Duodenal mucosa (tissue), 2 donors: ENCODE measurements around the gene SARS2.
A peak's percentile ranks its signal among the peaks of the same experiment; 100 is the strongest.

Source experiments
- H3K27ac ChIP-seq: one replicate; pipeline ENCODE4 v1.7.0; 2013; ENCODE audit warnings: low read depth, low read length
- H3K27me3 ChIP-seq, 2 donors: one replicate each; pipeline ENCODE4 v1.7.0; 2013; ENCODE audit warnings: low read length in 2 of 2, control low read depth in 1 of 2; ENCODE audit not compliant: insufficient read depth in 2 of 2, control insufficient read depth in 1 of 2
- H3K36me3 ChIP-seq, 2 donors: one replicate each; pipeline ENCODE4 v1.7.0; 2013; ENCODE audit warnings: low read length in 2 of 2, control low read depth in 1 of 2; ENCODE audit not compliant: insufficient read depth in 2 of 2, control insufficient read depth in 1 of 2
- H3K4me1 ChIP-seq, 2 donors: one replicate each; pipeline ENCODE4 v1.7.0; 2013; ENCODE audit warnings: low read length in 2 of 2, control low read depth in 1 of 2; ENCODE audit not compliant: insufficient read depth in 2 of 2, control insufficient read depth in 1 of 2
- H3K4me3 ChIP-seq, 2 donors: one replicate each; pipeline ENCODE4 v1.7.0; 2013; ENCODE audit warnings: low read length in 2 of 2, low read depth in 1 of 2
- H3K9ac ChIP-seq, 2 donors: one replicate each; pipeline ENCODE4 v1.7.0; 2013; ENCODE audit warnings: low read length in 2 of 2, low read depth in 1 of 2
- H3K9me3 ChIP-seq, 2 donors: one replicate each; pipeline ENCODE4 v1.7.0; 2013; ENCODE audit warnings: low read length in 2 of 2, control low read depth in 1 of 2; ENCODE audit not compliant: control insufficient read depth in 1 of 2

SARS2 gene

DNA sequence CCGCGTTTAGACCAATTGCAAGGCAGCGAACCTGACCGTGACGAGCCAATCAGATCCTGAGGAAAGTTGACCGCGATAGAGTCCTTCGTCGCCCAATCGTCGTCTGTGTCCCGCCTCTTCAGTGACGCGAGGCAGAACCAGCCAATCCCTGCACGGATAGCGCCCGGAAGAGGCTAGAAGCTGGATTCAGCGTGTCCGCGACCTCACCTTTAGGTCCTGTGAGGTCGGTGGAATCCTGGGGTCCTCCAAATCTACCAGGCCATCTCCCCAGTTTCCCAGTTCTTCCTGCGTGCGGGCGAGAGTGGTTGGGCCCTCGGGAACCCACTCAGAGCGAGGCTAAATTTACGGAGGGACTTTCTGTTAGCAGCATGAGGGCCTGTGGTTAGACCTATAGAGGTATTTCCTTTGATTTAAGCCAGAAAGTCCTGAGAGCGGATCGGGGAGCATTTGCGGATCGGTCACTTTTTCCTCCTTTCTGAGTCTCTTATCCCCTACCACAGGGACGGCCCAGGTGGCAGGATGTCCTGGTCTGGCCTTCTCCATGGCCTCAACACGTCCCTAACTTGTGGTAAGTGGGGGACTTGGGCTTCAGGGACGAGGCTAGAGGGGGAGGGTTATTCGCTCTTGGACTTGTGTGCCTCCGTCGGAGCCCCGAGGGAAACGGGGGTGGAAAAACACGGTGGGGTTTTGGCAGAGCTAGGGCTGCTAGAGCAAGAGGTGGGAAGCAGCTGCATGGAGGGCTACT lies 385 bp upstream of the SARS2 start, which contains the start of gene MRPS12:
Gene MRPS12 (plus strand): TSS at position 169 of the 745 bp plus-strand sequence. CDS start 351 bp downstream, at position 520.
- Histone ChIP-seq H3K27me3 (no peaks in the 10 kb centered on the region), H3K9me3 (peaks cover 0 to 4% of the 10 kb centered on the region in 2 donors), H3K36me3 (peaks cover 6 to 19% of the 10 kb centered on the region in 2 donors), H3K27ac (peak within 1 kb of the TSS; percentile 92), H3K9ac (peak within 1 kb of the TSS; percentile 94), H3K4me1 (peaks cover 11 to 17% of the 10 kb centered on the region in 2 donors), H3K4me3 (peak within 1 kb of the TSS; percentile 95 to 99)

DNA sequence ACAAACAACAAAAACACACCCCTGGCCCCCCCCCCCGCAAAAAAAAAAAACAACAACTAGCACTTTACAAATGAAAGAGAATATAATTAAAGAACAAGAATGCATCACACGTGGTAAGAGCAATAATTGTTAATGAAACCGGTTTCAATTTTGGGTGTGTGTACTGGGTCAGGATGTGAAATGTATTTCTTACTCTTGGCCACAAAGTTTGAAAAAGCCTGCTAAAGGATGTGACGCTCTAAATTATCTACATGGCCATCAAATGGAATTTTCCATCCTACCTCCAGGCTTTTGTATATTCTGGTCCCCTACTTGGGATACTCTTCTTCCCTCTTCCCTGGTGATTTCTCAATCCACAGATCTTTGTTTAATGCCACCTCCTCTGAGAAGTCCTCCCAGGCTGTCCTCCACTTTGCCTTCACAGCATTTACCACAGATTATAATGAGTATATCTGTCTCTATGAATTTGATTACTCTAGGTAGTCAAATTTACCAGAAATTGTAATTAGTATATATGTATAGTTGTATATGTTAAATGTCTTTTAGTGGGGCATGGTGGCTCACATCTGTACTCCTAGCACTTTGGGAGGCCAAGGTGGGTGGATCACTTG lies 2.1 kb downstream of the SARS2 start:
- Histone ChIP-seq H3K4me3 (no peak overlapping the region), H3K9ac (no peak overlapping the region), H3K4me1 (peaks cover 11 to 17% of the 10 kb centered on the region in 2 donors), H3K9me3 (no peaks in the 10 kb centered on the region), H3K27ac (no peak overlapping the region), H3K36me3 (peaks cover 3 to 30% of the 10 kb centered on the region in 2 donors), H3K27me3 (no peaks in the 10 kb centered on the region)

DNA sequence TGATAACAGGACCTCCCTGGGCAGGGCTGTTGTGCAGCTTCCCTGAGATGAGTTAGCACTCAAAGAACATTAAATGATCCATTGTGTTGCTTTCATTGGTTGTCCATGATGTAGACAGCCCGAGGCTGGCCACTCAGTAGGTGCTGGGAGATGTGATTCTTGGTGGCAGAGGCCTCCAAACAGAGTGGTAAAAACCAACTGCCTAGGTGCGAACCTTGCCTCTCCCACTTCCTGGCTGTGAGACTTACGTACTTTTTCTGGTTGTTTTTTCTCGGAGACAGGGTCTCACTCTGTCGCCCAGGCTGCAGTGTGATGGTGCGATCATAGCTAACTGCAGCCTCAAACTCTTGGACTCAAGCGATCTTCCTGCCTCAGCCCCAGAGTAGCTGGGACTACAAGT lies 6.2 kb downstream of the SARS2 start:
- Histone ChIP-seq H3K9ac (no peak overlapping the region), H3K27ac (no peak overlapping the region)

DNA sequence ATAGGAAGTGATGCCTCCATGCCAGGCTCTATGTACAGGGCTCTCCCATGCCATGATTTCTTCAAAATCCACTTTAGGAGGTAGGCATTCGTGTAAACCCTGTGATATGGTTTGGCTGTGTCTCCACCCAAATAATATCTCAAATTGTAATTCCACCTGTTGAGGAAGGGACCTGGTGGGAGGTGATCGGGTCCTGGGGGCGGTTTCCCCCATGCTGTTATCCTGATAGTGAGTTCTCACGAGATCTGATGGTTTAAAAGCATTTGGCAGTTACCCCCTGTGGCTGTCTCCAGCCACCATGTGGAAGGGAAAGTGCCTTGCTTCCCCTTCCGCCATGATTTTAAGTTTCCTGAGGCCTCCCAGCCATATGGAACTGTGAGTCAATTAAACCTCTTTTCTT lies 8.1 kb downstream of the SARS2 start:
- Histone ChIP-seq H3K4me3 (no peak overlapping the region), H3K4me1 (peaks cover 7% of the 10 kb centered on the region in 2 donors), H3K9me3 (no peaks in the 10 kb centered on the region), H3K27me3 (no peaks in the 10 kb centered on the region), H3K9ac (no peak overlapping the region), H3K27ac (no peak overlapping the region), H3K36me3 (peaks cover 0 to 38% of the 10 kb centered on the region in 2 donors)

More for the DNA sequence above, 6.2 kb downstream of the SARS2 start:
- Histone ChIP-seq H3K27me3 (no peaks in the 10 kb centered on the region), H3K4me1 (peaks cover 0 to under 1% of the 10 kb centered on the region in 2 donors), H3K9me3 (no peaks in the 10 kb centered on the region), H3K4me3 (no peak overlapping the region), H3K36me3 (peaks cover 0 to 35% of the 10 kb centered on the region in 2 donors)

DNA sequence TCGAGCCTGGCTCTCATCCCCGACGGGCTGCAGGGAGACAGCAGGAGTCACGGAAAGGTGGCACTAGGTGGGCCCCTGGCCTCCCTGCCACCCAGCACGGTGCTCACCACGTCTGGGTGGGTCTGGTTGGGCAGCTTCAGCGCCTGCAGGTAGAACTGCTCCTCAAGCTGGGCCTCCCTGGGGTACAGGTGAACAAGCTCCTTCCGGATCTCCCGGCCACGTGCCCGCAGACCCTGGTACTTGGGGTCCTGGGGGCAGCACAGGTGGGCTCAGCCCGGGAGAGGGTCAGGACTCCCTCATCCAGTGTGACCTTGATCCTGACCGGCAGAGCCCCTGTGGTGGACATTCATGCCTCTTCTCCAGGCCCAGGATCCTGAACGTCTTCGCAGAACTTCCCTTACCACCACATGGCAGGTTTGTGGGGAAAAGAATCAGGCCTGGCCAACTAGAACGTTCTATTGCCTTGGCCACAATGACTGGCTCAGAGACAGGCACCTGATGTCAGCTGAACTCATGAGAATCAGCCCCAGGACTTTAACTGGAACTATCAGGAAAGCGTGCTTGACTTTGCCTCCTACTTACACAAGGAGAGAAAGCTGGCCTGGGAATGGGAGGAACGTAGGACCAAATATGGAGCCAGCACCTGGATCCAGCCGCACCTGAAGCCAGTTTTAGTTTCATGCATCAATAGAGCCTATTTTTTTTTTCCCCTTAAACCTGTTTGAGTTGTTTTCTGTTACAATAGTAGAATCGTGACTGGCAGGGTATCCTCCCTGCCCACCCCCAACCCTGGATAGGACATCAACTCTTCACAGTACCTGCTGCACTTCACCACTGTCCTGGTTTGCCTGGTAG lies 8.9 kb downstream of the SARS2 start:
- Histone ChIP-seq H3K27ac (no peak overlapping the region), H3K9ac (no peak overlapping the region), H3K4me1 (peaks cover 7% of the 10 kb centered on the region in 2 donors), H3K4me3 (no peak overlapping the region), H3K36me3 (peaks cover 0 to 38% of the 10 kb centered on the region in 2 donors), H3K27me3 (no peaks in the 10 kb centered on the region), H3K9me3 (no peaks in the 10 kb centered on the region)

- Histone ChIP-seq H3K27me3 (no peaks in the 10 kb centered on the region), H3K9ac (no peak overlapping the region), H3K4me1 (peaks cover 7% of the 10 kb centered on the region in 2 donors), H3K36me3 (peaks cover 0 to 34% of the 10 kb centered on the region in 2 donors), H3K27ac (no peak overlapping the region), H3K4me3 (no peak overlapping the region), H3K9me3 (no peaks in the 10 kb centered on the region)
Observed at GRCh38 chr19:38920602-38921419, 9.8 kb downstream of the SARS2 start.

DNA sequence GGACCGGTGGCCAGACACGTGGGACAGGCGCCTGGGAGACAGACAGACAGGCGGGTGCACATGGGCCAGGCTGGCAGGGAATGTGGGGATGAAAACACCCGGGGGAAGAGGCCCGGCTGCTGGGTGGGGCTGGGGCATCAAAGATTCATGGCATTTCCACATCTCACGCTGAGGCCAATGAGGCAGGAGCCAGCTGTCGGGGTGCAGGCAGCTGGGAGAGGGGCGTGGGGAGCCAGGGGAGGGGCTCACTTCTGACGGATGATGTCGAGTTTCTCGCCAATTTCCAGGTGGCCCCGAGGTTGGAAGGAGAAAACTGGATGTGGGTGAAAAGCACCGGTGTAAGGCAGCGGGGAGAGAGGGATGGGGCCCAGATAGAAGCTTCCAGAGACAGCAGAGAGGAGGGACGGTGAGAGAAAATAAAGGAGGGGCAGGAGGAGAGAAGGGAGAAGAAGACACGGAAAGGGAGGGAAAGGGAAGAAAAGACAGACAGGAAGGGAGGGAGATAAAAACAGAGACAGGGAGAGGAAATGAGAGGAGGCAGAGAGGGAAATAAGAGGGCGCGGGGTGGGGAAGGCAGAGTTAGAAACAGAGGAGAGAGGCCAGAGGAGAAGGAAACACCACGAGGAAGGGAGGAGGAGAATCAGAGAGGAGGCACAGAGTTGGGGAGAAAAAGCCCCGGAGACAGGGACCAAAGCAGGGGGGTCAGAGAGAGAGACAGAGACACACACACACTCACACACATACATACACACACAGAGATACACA lies 10.5 kb downstream of the SARS2 start:
- peaks cover 7% of the 10 kb centered on the region in 2 donors for H3K4me1 ChIP-seq
- no peak overlapping the region for H3K9ac ChIP-seq
- H3K9me3 ChIP-seq: no peaks in the 10 kb centered on the region
- no peak overlapping the region for H3K4me3 ChIP-seq
- no peaks in the 10 kb centered on the region for H3K27me3 ChIP-seq
- H3K27ac ChIP-seq: no peak overlapping the region
- peaks cover 0 to 29% of the 10 kb centered on the region in 2 donors for H3K36me3 ChIP-seq

GRCh38 chr19:38918526-38918925 lies 12.0 kb downstream of the SARS2 start:
- no peaks in the 10 kb centered on the region for H3K9me3 ChIP-seq
- H3K27me3 ChIP-seq: no peaks in the 10 kb centered on the region
- H3K4me1 ChIP-seq: peaks cover 7% of the 10 kb centered on the region in 2 donors
- no peak overlapping the region for H3K9ac ChIP-seq
- no peak overlapping the region for H3K27ac ChIP-seq
- no peak overlapping the region for H3K4me3 ChIP-seq
- H3K36me3 ChIP-seq: peaks cover 0 to 17% of the 10 kb centered on the region in 2 donors

DNA sequence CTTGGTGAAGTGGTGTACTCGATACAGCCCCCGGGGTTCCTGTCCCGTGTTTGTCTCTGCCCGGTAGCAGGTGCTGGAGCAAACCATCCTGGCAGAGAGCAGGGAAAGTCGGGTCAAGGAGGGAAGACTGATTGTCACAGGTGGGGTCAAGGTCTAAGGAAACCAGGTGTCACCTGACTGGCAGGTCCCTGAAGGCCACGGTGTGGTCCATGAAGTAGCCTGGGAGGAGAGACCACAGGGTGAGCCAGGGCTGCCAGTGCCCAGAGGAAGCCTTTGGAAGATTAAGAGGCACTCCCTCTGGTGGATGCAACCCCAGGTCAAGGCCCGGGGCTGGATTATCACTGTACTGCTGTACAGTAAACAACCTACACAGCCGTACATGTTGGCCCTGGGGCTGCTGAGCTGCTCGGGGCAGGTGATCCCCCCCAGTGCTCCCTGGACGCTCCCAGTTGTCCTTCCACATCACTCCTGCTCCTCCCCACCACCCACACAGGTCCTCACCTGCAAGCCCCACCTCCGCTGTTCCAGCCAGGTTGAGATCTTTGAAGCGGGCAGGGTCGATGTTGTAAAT lies 12.6 kb downstream of the SARS2 start:
- no peaks in the 10 kb centered on the region for H3K9me3 ChIP-seq
- no peaks in the 10 kb centered on the region for H3K27me3 ChIP-seq
- H3K4me1 ChIP-seq: peaks cover 7% of the 10 kb centered on the region in 2 donors
- H3K9ac ChIP-seq: no peak overlapping the region
- no peak overlapping the region for H3K27ac ChIP-seq
- no peak overlapping the region for H3K4me3 ChIP-seq
- peaks cover 0 to 17% of the 10 kb centered on the region in 2 donors for H3K36me3 ChIP-seq
